K562 (cell line): ENCODE results near the gene PURA. TPM values are rescaled to one million over a fixed set of nuclear protein-coding genes. Genes with fewer than 3 reads are reported as not detected.

Experiments
- CBX2 ChIP-seq: fragments of 200-600 bp; sonication (generic); IDR thresholded peaks from one replicate; pipeline ENCODE4 v1.6.1; 2012; ENCODE audit warnings: mild to moderate bottlenecking, low read length, inconsistent platforms; ENCODE audit not compliant: insufficient read depth, poor library complexity, severe bottlenecking
- CBX8 ChIP-seq: fragments of 200-600 bp; sonication (generic); IDR thresholded peaks from 2 replicates; pipeline ENCODE4 v1.6.1; 2012; ENCODE audit warnings: borderline replicate concordance, mixed run types, low read depth, mild to moderate bottlenecking, moderate library complexity, mixed read lengths, low read length, control low read depth, inconsistent platforms; ENCODE audit not compliant: poor library complexity, severe bottlenecking; ENCODE audit errors: extremely low read depth
- CHD4 ChIP-seq: fragments of 200-600 bp; sonication (generic); IDR thresholded peaks from 3 replicates; pipeline ENCODE4 v1.6.1; 2012; ENCODE audit warnings: low read depth, mild to moderate bottlenecking, mixed read lengths, low read length, inconsistent platforms; ENCODE audit not compliant: insufficient read depth, insufficient replicate concordance, poor library complexity, severe bottlenecking
- EHMT2 ChIP-seq: fragments of 450-650 bp; IDR thresholded peaks from 2 replicates; pipeline ENCODE4 v1.6.1; 2018; ENCODE audit warnings: antibody characterized with exemption
- HDAC8 ChIP-seq: fragments of 450-650 bp; IDR thresholded peaks from 2 replicates; pipeline ENCODE4 v1.6.1; 2016; ENCODE audit warnings: mild to moderate bottlenecking, missing genetic modification characterization, moderate library complexity, missing compliant biosample characterization
- POLR2H ChIP-seq: IDR thresholded peaks from 2 replicates; pipeline ENCODE4 v1.6.1; 2016; ENCODE audit warnings: missing genetic modification characterization, low read depth, mild to moderate bottlenecking, control low read depth, missing compliant biosample characterization, moderate library complexity
- RFX1 ChIP-seq: fragments of 450-650 bp; IDR thresholded peaks from 2 replicates; pipeline ENCODE4 v1.6.1; 2016; ENCODE audit warnings: mild to moderate bottlenecking, moderate library complexity
- SIN3B ChIP-seq: fragments of 450-650 bp; IDR thresholded peaks from 2 replicates; pipeline ENCODE4 v1.6.1; 2017; ENCODE audit warnings: low read depth, mild to moderate bottlenecking, moderate library complexity
- ZNF124 ChIP-seq: sonication (generic); formaldehyde crosslinking; IDR thresholded peaks from 2 replicates; pipeline ENCODE4 v1.8.1; 2022; ENCODE audit warnings: missing genetic modification reagents
- ZNF175 ChIP-seq: fragments of 200-800 bp; sonication (Bioruptor generic); IDR thresholded peaks from 2 replicates; pipeline ENCODE4 v1.6.1; 2016; ENCODE audit warnings: low read depth, mild to moderate bottlenecking, missing genetic modification characterization, missing compliant biosample characterization
- ZNF699 ChIP-seq: fragments of 250-450 bp; sonication (Bioruptor Pico); IDR thresholded peaks from 2 replicates; pipeline ENCODE4 v1.8.0; 2021; ENCODE audit warnings: mild to moderate bottlenecking, moderate library complexity; ENCODE audit not compliant: insufficient replicate concordance
- polyA plus RNA-seq, 8 experiments: library from polyadenylated mRNA; depleted of rRNA in 4 of 8; stranded (reverse) in 5 of 8; unstranded in 3 of 8; fragments of >200 nt; fragmentation: Nextera tagmentation in 2 of 8; fragmentation: Illumina TruSeq in 1 of 8; extraction: Ambion mirVana in 2 of 8; extraction: Trizol in 1 of 8; gene quantifications; 2 replicates each; pipeline versions ENCODE4 v1.2.1 to v1.2.3, GENCODE V29; 2011 to 2014; ENCODE audit warnings: inconsistent platforms in 1 of 8, missing spikeins in 1 of 8
- total RNA-seq, 7 experiments: library from RNA; depleted of rRNA in 6 of 7; stranded (reverse); fragments of >200 nt in 6 of 7; fragmentation: Illumina TruSeq in 2 of 7; extraction: Trizol in 2 of 7; gene quantifications; 2 replicates each; pipeline versions ENCODE4 v1.2.1 to v1.2.3, GENCODE V29; 2011 to 2021; ENCODE audit warnings: low replicate concordance in 1 of 7
- TF ChIP-seq, protein P1 (sequence below): fragments of 200-800 bp; sonication (Bioruptor generic); IDR thresholded peaks from 2 replicates; pipeline ENCODE4 v1.6.1; 2017; ENCODE audit warnings: missing genetic modification characterization, missing compliant biosample characterization

PURA gene
- total and polyA plus RNA-seq, 9 of the 15 experiments (the other 6 are each of a cell fraction or from before 2014, with no cell fraction given): 3.2 to 11.1 (median 5.4) TPM

GRCh38 chr5:140109759-140110645 lies 3.9 kb upstream of the PURA start (continued):
- TF ChIP-seq EHMT2 (no peak), CBX8 (peak; percentile 81), SIN3B (no peak), HDAC8 (tag) (no peak), ZNF175 (CRISPR knock-in tag) (no peak), POLR2H (0 out of 2 replicates have a peak, but pooled peaks have one; percentile 34), CHD4 (no peak), RFX1 (no peak), ZNF124 (no peak), CBX2 (peak; percentile 91), ZNF699 (no peak)
- TF ChIP-seq, protein P1, sequence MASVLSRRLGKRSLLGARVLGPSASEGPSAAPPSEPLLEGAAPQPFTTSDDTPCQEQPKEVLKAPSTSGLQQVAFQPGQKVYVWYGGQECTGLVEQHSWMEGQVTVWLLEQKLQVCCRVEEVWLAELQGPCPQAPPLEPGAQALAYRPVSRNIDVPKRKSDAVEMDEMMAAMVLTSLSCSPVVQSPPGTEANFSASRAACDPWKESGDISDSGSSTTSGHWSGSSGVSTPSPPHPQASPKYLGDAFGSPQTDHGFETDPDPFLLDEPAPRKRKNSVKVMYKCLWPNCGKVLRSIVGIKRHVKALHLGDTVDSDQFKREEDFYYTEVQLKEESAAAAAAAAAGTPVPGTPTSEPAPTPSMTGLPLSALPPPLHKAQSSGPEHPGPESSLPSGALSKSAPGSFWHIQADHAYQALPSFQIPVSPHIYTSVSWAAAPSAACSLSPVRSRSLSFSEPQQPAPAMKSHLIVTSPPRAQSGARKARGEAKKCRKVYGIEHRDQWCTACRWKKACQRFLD (CRISPR knock-in tag): no peak
